ENCODE data around the gene CHST3. TPM values are rescaled to one million over a fixed set of nuclear protein-coding genes. Genes with fewer than 3 reads are reported as not detected.
A peak's percentile ranks its signal among the peaks of the same experiment; 100 is the strongest.

The CHST3 gene
- total and polyA plus RNA-seq, 9 of the 15 experiments (the other 6 are each of a cell fraction or from before 2014, with no cell fraction given) = 0.01 to 1.3 (median 0.15) TPM

- TF ChIP-seq ZNF143 (CRISPR knock-in tag; IDR thresholded peaks at IDR 0.05) = 0 out of 2 replicates have a peak, but pooled peaks have one; percentile 20
Measured at GRCh38 chr10:72049969-72050781, 86.0 kb downstream of the CHST3 start (continued).

GRCh38 chr10:72050873-72051272 is 86.7 kb downstream of the CHST3 start:
- Histone ChIP-seq H3K27me3 (ENCODE audit: control insufficient read depth in 2 of 2, insufficient read depth in 2 of 2, low read length in 2 of 2) (peaks cover 0 to 19% of the 10 kb centered on the region in 2 experiments; a peak in 1 of 5 replicates), H3K4me1 (replicated peaks in 1 of 2; ENCODE audit: control insufficient read depth in 2 of 2, insufficient read depth in 2 of 2, low read length in 2 of 2) (peaks cover 1 to 3% of the 10 kb centered on the region in 2 experiments; a peak in 2 of 5 replicates), H3K4me2 (ENCODE audit: insufficient read depth, low read length) (no peak overlapping the region), H3K4me3 (no peak overlapping the region), H3K27ac (ENCODE audit: extremely low read depth, low read depth, low read length) (no peak overlapping the region), H2AFZ (ENCODE audit: low read depth, low read length) (no peak overlapping the region), H3K79me2 (ENCODE audit: control insufficient read depth, insufficient read depth, low read length) (no peaks in the 10 kb centered on the region), H3K9ac (ENCODE audit: insufficient read depth in 1 of 2, low read depth in 2 of 2, low read length in 2 of 2) (no peak overlapping the region), H4K20me1 (replicated peaks; ENCODE audit: control insufficient read depth, insufficient read depth, low read length) (no peaks in the 10 kb centered on the region), H3K9me3 (replicated peaks; ENCODE audit: control insufficient read depth, insufficient read depth, low read depth, low read length) (peaks cover 9% of the 10 kb centered on the region), H3K36me3 (ENCODE audit: control insufficient read depth, insufficient read depth, low read length) (no peaks in the 10 kb centered on the region), H3K9me1 (ENCODE audit: control insufficient read depth, insufficient read depth, low read length) (no peaks in the 10 kb centered on the region)
- BruUV-seq (replicated peaks) = no TSS peak
- TF ChIP-seq KAT8 (IDR thresholded peaks at IDR 0.05; ENCODE audit: low read depth) (no peak), FOXM1 (IDR thresholded peaks at IDR 0.05; ENCODE audit: low read depth) (no peak), FOXM1 (CRISPR knock-in tag; IDR thresholded peaks at IDR 0.05; ENCODE audit: low read depth) (no peak), NR2C2 (CRISPR knock-in tag; IDR thresholded peaks at IDR 0.05) (no peak), NR2C2 (tag; IDR thresholded peaks at IDR 0.05) (no peak), TRIM25 (IDR thresholded peaks at IDR 0.05; ENCODE audit: borderline replicate concordance) (no peak), ZNF766 (CRISPR knock-in tag; conservative IDR thresholded peaks at IDR 0.05) (no peak), CREM (IDR thresholded peaks at IDR 0.05; ENCODE audit: low read depth) (no peak), ZNF431 (CRISPR knock-in tag; IDR thresholded peaks at IDR 0.05) (no peak), ILF3 (IDR thresholded peaks at IDR 0.05; ENCODE audit: borderline replicate concordance) (no peak), NFXL1 (CRISPR knock-in tag; IDR thresholded peaks at IDR 0.05) (no peak), NR1H2 (CRISPR knock-in tag; IDR thresholded peaks at IDR 0.05) (no peak), CTCFL (IDR thresholded peaks at IDR 0.05; ENCODE audit: borderline replicate concordance, insufficient read depth, low read depth, low read length, poor library complexity, severe bottlenecking) (no peak), ASH1L (IDR thresholded peaks at IDR 0.05; ENCODE audit: borderline replicate concordance, low read depth, partially characterized antibody) (no peak), TGIF2 (CRISPR knock-in tag; IDR thresholded peaks at IDR 0.05) (no peak), NCOA6 (IDR thresholded peaks at IDR 0.05) (no peak)
- no peak for ATAC-seq
- FAIRE-seq = no peak
- in situ Hi-C loops (cut with MboI) = no loop called here
- ChIA-PET POLR2A (interaction anchor here (0.8 to 1.1 kb wide), 2 partner anchors 8 to 270 kb away, joined by 4 to 5 read pairs; no protein-coding TSS in a partner anchor), CTCF (ENCODE audit: low intra/inter-chr PET ratio) (interaction anchor here (0.6 to 1.1 kb wide), 3 partner anchors 155 to 515 kb away, joined by 3 to 4 read pairs (median 3); no protein-coding TSS in a partner anchor)
- intact Hi-C loops (cut with micrococcal nuclease) = no loop called here
- no peak for DNase-seq (ENCODE audit: extremely low read depth in 1 of 4, low spot score in 3 of 4)
- 8% methylated on average over 3 of the region's 3 CpGs for WGBS (ENCODE audit: insufficient coverage, low coverage, missing lambda C conversion rate)

Data from K562 (cell line).